D721Med (cell line): ENCODE data around the gene GPR50.

Experiments used
- DNase-seq: peaks from one replicate; pipeline ENCODE4 v3.0.0; 2011; ENCODE audit warnings: low spot score; ENCODE audit not compliant: insufficient read length
- FAIRE-seq: peaks from 2 replicates; lab custom pipeline; 2011; peaks lifted over from hg19 to GRCh38; lab: Jason Lieb, UNC
- TF ChIP-seq, protein P1 (sequence below): IDR thresholded peaks from 2 replicates; pipeline ENCODE4 v1.5.1; 2012; ENCODE audit warnings: mild to moderate bottlenecking, control low read depth; ENCODE audit not compliant: insufficient read depth; ENCODE audit errors: missing control alignments

GPR50 gene

DNA sequence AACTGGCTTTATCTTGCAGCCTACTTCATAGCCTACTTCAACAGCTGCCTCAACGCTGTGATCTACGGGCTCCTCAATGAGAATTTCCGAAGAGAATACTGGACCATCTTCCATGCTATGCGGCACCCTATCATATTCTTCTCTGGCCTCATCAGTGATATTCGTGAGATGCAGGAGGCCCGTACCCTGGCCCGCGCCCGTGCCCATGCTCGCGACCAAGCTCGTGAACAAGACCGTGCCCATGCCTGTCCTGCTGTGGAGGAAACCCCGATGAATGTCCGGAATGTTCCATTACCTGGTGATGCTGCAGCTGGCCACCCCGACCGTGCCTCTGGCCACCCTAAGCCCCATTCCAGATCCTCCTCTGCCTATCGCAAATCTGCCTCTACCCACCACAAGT is 4.0 kb downstream of the GPR50 start:
- FAIRE-seq = no peak
- no peak for DNase-seq
- TF ChIP-seq, protein P1, sequence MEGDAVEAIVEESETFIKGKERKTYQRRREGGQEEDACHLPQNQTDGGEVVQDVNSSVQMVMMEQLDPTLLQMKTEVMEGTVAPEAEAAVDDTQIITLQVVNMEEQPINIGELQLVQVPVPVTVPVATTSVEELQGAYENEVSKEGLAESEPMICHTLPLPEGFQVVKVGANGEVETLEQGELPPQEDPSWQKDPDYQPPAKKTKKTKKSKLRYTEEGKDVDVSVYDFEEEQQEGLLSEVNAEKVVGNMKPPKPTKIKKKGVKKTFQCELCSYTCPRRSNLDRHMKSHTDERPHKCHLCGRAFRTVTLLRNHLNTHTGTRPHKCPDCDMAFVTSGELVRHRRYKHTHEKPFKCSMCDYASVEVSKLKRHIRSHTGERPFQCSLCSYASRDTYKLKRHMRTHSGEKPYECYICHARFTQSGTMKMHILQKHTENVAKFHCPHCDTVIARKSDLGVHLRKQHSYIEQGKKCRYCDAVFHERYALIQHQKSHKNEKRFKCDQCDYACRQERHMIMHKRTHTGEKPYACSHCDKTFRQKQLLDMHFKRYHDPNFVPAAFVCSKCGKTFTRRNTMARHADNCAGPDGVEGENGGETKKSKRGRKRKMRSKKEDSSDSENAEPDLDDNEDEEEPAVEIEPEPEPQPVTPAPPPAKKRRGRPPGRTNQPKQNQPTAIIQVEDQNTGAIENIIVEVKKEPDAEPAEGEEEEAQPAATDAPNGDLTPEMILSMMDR = no peak

DNA sequence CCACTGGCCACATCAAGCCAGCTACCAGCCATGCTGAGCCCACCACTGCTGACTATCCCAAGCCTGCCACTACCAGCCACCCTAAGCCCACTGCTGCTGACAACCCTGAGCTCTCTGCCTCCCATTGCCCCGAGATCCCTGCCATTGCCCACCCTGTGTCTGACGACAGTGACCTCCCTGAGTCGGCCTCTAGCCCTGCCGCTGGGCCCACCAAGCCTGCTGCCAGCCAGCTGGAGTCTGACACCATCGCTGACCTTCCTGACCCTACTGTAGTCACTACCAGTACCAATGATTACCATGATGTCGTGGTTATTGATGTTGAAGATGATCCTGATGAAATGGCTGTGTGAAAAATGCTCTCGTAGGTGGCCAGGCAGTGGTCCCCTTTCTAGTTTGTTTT is 4.7 kb downstream of the GPR50 start:
- DNase-seq (no peak), FAIRE-seq (no peak)
- TF ChIP-seq, protein P1 = no peak

DNA sequence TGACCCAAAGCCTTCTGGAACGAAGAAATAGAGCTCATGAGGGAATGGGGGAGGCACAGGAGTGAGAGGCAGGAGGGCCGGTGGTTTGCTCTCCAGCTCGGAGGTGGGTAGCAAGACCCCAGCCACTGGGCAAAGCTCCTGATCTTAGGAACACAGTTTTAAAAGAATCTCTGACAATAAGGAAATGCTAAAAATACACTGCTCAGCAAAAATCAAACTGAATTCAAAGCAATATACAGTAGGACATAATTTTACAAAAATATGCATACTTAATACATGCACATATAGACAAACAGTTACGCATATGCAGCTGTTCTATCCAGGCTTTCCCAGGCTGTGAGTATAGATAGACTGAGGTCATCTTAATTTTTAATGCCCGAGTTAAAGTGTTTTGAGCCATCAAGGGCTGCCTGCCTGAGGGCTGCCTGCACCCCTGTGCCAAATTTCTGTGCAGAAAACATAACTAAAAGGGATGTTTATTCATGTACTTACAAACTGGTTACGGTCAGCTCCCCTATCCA is 6.9 kb downstream of the GPR50 start:
- FAIRE-seq (no peak), DNase-seq (no peak)
- TF ChIP-seq, protein P1 = no peak

DNA sequence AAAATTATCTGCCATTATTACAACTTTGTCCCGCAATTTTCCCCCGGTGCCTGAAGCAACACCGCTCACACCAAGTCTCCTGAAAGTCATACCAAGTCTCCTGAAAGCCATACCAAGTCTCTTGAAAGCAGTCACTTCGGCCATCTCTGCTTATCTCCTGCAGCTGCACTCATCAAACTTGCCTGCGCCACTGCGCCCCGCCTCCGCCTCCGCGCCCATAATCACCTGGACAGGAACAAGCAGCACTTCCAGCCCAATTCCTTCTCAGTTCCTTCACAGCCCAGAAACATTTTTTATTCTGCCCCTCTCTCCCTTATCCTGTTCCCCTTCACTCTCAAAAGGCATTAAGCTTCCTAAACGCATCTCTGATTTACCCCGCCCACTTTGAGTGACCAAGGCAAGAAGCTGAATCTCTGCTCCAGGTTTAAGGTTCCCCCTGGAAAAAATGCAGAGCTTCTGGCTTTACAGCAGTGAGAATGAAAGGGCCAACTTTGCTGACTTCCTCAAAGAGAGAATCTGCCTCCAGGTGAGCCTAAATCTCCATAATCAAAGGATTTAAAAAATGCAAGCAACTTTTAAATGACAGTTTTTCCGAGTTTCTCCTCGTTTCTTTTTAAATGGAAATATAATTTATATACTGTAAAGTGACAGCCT is 7.7 kb downstream of the GPR50 start:
- TF ChIP-seq, protein P1 = no peak
- DNase-seq = no peak
- no peak for FAIRE-seq

DNA sequence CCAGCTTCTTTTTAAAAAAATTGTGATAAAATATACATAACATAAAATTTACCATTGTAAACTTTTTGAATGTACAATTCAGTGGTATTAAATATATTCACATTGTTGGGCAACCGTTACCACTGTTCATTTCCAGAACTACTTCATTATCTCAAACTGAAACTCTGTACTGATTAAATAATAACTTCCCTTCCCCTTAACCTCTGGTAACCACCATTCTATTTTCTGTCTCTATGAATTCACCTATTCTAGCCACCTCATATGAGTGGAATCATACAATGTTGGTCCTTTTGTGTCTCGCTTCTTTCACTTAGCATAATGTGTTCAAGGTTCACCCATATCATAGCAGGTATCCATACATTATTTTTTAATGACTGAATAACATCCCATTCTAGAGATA is 8.3 kb downstream of the GPR50 start:
- TF ChIP-seq, protein P1 = no peak
- no peak for FAIRE-seq

DNA sequence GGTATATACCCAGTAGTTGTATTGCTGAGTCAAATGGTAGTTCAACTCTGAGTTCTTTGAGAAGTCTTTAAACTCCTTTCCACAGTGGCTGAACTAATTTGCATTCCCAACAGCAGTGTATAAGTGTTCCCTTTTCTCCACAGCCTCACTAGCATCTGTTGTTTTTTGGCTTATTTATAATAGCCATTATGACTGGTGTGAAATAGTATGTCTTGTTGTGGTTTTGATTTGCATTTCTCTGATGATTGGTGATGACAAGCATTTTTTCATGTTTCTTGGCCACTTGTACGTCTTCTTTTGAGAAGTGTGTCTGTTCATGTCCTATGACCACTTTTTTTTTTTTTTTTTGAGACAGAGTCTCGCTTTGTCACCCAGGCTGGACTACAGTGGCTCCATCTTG is 30.5 kb downstream of the GPR50 start:
- FAIRE-seq (no peak), DNase-seq (no peak)
- TF ChIP-seq, protein P1 = no peak

More for the DNA sequence above, 8.3 kb downstream of the GPR50 start:
- DNase-seq = no peak

DNA sequence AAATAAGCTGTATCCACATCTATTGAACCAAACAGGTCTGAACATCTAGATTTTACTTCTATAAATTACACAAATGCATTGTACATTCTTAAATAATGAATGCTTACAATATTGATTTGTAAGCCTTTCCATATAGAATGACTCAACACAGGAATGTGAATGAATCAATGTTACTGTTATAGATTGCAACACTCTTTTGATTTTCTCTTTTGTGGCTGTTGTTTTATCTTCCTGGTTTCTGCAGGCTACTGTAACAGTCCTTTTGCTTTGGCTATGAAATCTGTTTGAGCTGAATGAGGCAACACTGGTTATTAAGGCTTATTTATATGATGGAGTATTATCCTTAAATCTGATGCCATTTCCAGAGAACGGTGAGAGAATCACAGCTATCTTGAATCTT is 49.5 kb downstream of the GPR50 start:
- no peak for DNase-seq
- no peak for FAIRE-seq
- TF ChIP-seq, protein P1 = no peak
